ENCODE results near the gene HDDC2.
"Not testable (repeated sequence)": the region's sequence is repeated elsewhere in the genome, so short reads cannot be mapped to it uniquely, and the experiment has no call there.

The HDDC2 gene

GRCh38 chr6:125306756-125307149 lies 5.0 kb upstream of the HDDC2 start:
- DNase-seq (ENCODE audit: low read depth in 2 of 2) = no peak

DNA sequence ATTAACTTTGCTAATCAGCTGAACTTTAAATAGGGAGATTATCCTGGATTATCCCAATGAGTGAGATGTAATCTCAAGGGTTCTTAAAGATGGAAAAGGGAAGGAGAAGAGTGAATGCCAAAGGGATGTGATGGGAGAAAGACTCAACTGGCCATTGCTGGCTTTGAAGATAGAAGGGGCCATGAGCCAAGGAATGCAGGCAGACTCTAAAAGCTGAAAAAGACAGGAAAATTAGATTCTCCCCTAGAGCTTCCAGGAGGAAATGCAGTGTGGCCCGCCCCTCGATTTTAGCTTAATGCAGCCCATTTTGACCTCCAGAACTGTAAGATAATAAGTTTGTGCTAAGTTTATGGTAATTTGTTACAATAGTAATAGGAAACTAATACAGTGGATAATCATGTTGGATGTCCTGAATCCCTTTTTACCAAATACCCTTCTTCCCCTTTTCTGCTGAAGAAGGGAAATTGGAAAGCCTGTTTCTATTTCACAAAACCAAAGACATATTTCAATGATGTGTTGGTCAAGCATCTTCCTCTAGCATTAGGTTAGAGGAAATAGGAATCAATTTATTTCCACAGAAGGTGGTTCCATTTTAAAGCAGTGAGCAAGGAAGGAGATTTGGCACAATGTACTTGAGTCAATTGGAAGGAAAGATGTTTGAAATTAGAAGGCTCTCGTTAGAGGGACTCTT lies 3.3 kb upstream of the HDDC2 start:
- no peak for DNase-seq (ENCODE audit: low read depth in 2 of 2)

DNA sequence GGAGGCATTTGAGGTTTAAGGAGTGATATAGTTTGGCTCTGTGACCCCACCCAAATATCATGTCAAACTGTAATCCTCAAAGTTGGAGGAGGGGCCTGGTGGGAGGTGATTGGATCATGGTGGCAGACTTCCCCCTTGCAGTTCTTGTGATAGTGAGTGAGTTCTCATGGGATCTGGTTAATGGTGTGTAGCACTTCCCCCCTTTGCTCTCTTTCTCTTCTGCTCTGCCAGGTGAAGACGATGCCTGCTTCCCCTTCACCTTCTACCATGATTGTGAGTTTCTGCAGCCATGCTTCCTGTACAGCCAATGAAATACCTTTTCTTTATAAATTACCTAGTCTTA lies 1.7 kb upstream of the HDDC2 start:
- no peak for DNase-seq (ENCODE audit: low read depth in 2 of 2)

- no peak for DNase-seq (ENCODE audit: low read depth in 2 of 2)
Observed at GRCh38 chr6:125302840-125303511, 1.2 kb upstream of the HDDC2 start.

GRCh38 chr6:125300992-125301434 lies 754 bp downstream of the HDDC2 start:
- DNase-seq (ENCODE audit: low read depth in 2 of 2) = no peak

- no peak for DNase-seq (ENCODE audit: low read depth in 2 of 2)
Observed at GRCh38 chr6:125299257-125299656, 2.5 kb downstream of the HDDC2 start.

GRCh38 chr6:125296471-125296870 lies 5.3 kb downstream of the HDDC2 start:
- DNase-seq (ENCODE audit: low read depth in 2 of 2) = no peak

- DNase-seq (ENCODE audit: low read depth in 2 of 2) = no peak
Observed at GRCh38 chr6:125294925-125295324, 6.8 kb downstream of the HDDC2 start.

- no peak for DNase-seq (ENCODE audit: low read depth in 2 of 2)
Observed at GRCh38 chr6:125294036-125294435, 7.7 kb downstream of the HDDC2 start.

- no peak for DNase-seq (ENCODE audit: low read depth in 2 of 2)
Observed at GRCh38 chr6:125293587-125293986, 8.2 kb downstream of the HDDC2 start.

GRCh38 chr6:125287718-125288117 lies 14.0 kb downstream of the HDDC2 start:
- no peak for DNase-seq (ENCODE audit: low read depth in 2 of 2)

- no peak for DNase-seq (ENCODE audit: low read depth in 2 of 2)
Observed at GRCh38 chr6:125285936-125286335, 15.8 kb downstream of the HDDC2 start.

DNA sequence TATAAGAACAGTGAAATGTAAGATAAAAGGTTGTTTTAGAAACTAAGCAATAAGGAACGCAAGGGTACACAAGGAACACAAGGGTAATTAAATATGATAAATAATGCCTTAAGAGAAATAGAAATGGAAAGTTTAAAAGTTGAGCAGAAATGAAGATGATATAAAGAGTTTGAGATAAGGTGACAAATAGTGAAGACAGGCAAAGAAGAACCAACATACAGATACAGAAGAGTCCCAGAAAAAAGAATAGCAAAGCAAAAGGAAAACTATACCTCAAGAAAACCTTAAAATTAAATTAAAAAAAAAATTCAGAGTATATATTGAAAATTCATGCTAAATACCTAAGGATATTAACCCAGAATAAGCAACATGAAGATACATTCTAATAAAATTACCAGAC lies 16.4 kb downstream of the HDDC2 start:
- no peak for DNase-seq (ENCODE audit: low read depth in 2 of 2)

DNA sequence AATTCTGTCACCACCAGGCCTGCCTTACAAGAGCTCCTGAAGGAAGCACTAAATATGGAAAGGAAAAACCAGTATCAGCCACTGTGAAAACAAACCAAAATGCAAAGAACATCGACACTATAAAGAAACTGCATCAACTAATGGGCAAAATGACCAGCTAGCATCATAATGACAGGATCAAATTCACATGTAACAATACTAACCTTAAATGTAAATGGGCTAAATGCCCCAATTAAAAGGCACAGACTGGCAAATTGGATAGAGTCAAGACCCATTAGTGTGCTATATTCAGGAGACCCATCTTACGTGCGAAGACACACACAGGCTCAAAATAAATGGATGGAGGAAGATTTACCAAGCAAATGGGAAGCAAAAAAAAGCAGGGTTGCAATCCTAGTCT lies 19.3 kb downstream of the HDDC2 start:
- DNase-seq (ENCODE audit: low read depth in 2 of 2) = not testable (repeated sequence)

DNA sequence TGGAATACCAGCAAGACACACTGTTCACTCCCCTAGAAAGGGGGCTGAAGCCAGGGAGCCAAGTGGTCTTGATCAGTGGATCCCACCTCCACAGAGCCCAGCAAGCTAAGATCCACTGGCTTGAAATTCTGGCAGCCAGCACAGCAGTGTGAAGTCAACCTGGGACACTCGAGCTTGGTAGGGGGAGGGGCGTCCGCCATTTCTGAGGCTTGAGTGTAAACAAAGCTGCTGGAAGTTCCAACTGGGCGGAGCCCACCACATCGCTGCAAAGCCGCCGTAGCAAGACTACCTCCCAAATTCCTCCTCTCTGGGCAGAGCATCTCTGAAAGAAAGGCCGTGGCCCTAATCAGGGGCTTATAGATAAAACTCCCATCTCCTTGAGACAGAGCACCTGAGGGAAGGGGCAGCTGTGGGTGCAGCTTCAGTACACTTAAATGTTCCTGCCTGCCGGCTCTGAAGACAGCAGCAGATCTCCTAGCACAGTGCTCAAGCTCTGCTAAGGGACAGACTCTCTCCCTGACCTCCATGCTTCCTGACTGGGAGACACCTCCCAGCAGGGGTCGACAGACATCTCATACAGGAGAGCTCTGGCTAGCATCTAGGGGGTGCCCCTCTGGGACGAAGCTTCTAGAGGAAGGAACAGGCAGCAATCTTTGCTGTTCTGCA lies 21.3 kb downstream of the HDDC2 start:
- not testable (repeated sequence) for DNase-seq (ENCODE audit: low read depth in 2 of 2)

DNA sequence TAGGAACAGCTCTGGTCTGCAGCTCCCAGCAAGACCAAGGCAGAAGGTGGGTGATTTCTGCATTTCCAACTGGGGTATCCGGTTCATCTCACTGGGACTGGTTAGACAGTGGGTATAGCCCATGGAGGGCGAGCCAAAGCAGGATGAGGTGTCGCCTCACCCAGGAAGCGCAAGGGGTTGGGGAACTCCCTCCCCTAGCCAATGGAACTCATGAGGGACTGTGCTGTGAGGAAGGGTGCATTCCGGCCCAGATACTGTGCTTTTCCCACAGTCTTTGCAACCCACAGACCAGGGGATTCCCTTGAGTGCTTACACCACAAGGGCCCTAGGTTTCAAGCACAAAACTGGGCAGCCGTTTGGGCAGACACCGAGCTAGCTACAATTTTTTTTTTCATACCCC lies 21.8 kb downstream of the HDDC2 start:
- DNase-seq (ENCODE audit: low read depth in 2 of 2) = no peak

DNA sequence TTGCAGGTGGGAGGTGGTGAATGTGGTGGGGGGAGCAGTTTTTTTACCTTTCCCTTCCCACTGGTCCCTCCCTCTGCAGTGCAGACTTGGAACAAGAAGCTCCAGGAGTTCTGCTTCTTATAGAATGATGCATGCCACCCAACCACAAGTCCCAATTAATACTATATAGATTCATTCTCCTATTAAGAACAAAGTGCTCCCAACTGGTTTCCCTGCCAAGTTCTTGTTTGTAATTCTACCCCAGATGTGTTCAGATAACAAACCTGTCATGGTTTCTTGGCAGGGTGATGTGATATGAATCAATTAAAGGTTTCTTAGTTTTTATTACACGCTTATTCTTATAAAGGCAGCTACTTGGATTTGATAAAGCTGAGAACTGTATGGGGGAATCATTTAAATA lies 23.9 kb downstream of the HDDC2 start:
- DNase-seq (ENCODE audit: low read depth in 2 of 2) = no peak

- no peak for DNase-seq (ENCODE audit: low read depth in 2 of 2)
Observed at GRCh38 chr6:125275779-125276178, 26.0 kb downstream of the HDDC2 start.

- DNase-seq (ENCODE audit: low read depth in 2 of 2) = no peak
Observed at GRCh38 chr6:125274935-125275334, 26.8 kb downstream of the HDDC2 start.

GRCh38 chr6:125273965-125274364 lies 27.8 kb downstream of the HDDC2 start:
- DNase-seq (ENCODE audit: low read depth in 2 of 2) = no peak

- DNase-seq (ENCODE audit: low read depth in 2 of 2) = no peak
Observed at GRCh38 chr6:125273251-125273650, 28.5 kb downstream of the HDDC2 start.

DNA sequence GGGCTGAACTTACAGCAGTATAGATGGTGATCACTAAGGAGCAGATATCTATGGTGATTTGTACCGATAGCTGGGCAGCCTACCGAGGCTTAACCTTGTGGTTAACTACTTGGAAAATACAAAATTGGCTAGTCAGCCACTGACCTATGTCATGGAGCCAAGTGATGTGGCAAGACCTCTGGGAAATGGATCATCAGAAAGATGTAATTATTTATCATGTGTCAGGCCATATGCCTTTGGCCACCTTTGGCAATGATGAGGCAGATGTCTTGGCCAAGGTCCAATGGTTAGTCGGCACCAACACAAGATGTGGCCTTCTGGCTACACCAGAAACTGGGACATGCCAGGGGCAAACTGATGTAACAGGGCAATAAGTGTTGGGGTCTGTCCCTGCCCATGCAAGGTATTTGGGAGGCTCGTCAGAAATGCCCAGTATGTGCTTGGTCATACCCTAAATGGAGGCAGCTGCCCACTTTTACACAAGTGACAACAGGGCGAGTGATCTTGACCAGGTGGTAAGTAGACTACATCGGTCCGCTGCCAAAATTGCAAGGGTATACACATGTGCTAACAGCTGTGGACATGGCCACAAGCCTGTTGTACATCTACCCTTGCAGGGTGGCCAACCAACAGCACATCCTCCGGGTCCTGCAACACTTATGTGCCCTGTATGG lies 30.1 kb downstream of the HDDC2 start:
- no peak for DNase-seq (ENCODE audit: low read depth in 2 of 2)

DNA sequence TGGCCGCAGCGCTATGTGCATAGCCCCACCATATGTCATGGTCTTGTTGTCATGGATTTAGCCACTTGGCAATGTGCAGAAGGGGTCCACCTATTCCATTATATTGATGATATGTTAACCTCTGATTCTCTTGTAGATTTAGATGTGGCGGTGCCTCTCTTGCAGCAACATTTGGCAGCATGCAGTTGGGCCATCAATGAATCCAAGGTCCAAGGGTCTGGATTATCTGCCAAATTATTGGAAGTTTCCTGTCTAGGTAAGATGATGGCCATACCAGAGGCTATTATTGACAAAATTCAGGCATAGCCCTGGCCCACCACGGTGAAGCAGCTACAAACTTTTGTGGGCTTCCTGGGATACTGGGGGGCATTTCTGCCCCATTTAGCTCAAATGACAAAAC lies 31.4 kb downstream of the HDDC2 start:
- no peak for DNase-seq (ENCODE audit: low read depth in 2 of 2)
